D721Med (cell line): ENCODE measurements around the gene UBE2Q2.
"Not testable (repeated sequence)": the region's sequence is repeated elsewhere in the genome, so short reads cannot be mapped to it uniquely, and the experiment has no call there.

Experiments used
- DNase-seq: peaks from one replicate; pipeline ENCODE4 v3.0.0; 2011; ENCODE audit warnings: low spot score; ENCODE audit not compliant: insufficient read length
- FAIRE-seq: peaks from 2 replicates; lab custom pipeline; 2011; peaks lifted over from hg19 to GRCh38; lab: Jason Lieb, UNC
- CTCF ChIP-seq: IDR thresholded peaks from 2 replicates; pipeline ENCODE4 v1.5.1; 2012; ENCODE audit warnings: mild to moderate bottlenecking, control low read depth; ENCODE audit not compliant: insufficient read depth; ENCODE audit errors: missing control alignments

UBE2Q2 gene

GRCh38 chr15:75868019-75868418 is 24.8 kb downstream of the UBE2Q2 start:
- no peak for DNase-seq
- FAIRE-seq: no peak
- TF ChIP-seq CTCF: no peak

- TF ChIP-seq CTCF: no peak
- no peak for DNase-seq
- FAIRE-seq: no peak
Measured at GRCh38 chr15:75869446-75869845, 26.2 kb downstream of the UBE2Q2 start.

GRCh38 chr15:75871589-75871988 is 28.3 kb downstream of the UBE2Q2 start:
- FAIRE-seq, DNase-seq: not testable (repeated sequence)

GRCh38 chr15:75872403-75872990 is 29.2 kb downstream of the UBE2Q2 start:
- DNase-seq (no peak), FAIRE-seq (no peak)
- no peak for TF ChIP-seq CTCF

- DNase-seq: no peak
- no peak for FAIRE-seq
- no peak for TF ChIP-seq CTCF
Measured at GRCh38 chr15:75884041-75884440, 40.8 kb downstream of the UBE2Q2 start.

- DNase-seq (no peak), FAIRE-seq (no peak)
- TF ChIP-seq CTCF: no peak
Measured at GRCh38 chr15:75887178-75887577, 43.9 kb downstream of the UBE2Q2 start.

GRCh38 chr15:75891895-75892294 is 48.6 kb downstream of the UBE2Q2 start:
- FAIRE-seq (no peak), DNase-seq (no peak)
- TF ChIP-seq CTCF: no peak

- FAIRE-seq: no peak
- no peak for DNase-seq
- no peak for TF ChIP-seq CTCF
Measured at GRCh38 chr15:75895731-75896130, 52.5 kb downstream of the UBE2Q2 start.
